Esophagus squamous epithelium (tissue), 4 donors: Measurements from ENCODE around the gene SCD5.

Experiments
- POLR2A ChIP-seq, 4 donors: fragments of 450-650 bp; IDR thresholded peaks; one replicate each; pipeline ENCODE4 v1.6.1; 2017; ENCODE audit warnings: antibody characterized with exemption in 4 of 4, mild to moderate bottlenecking in 4 of 4, moderate library complexity in 3 of 4
- TF ChIP-seq, protein P1 (sequence below), 6 experiments: fragments of 450-650 bp in 4 of 6; fragments of 200-600 bp in 2 of 6; sonication (generic) in 2 of 6; IDR thresholded peaks; one replicate each; pipeline ENCODE4 v1.5.1; 2016 to 2019; ENCODE audit warnings: antibody characterized with exemption in 6 of 6, mild to moderate bottlenecking in 4 of 6, moderate library complexity in 4 of 6

DNA sequence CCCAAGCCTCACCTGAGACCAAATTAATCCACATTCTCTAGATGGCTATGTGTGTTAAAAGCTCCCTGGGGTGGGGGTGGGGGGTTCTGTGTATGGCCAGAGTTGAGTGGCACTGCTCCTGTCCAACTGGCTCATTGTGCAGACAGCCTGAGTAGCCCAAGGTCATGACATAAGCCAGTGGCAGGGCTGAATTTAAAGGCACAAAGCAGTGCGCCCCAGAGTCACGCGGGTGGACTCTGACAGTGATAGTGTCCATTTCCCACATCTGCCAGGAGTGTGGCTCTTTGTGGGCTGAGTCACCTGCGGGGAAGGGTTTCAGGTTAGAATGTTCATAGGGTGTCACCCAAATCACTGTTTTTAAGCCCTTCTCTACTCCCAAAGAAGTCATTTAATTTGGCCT lies 45.4 kb downstream of the SCD5 start:
- TF ChIP-seq, protein P1, sequence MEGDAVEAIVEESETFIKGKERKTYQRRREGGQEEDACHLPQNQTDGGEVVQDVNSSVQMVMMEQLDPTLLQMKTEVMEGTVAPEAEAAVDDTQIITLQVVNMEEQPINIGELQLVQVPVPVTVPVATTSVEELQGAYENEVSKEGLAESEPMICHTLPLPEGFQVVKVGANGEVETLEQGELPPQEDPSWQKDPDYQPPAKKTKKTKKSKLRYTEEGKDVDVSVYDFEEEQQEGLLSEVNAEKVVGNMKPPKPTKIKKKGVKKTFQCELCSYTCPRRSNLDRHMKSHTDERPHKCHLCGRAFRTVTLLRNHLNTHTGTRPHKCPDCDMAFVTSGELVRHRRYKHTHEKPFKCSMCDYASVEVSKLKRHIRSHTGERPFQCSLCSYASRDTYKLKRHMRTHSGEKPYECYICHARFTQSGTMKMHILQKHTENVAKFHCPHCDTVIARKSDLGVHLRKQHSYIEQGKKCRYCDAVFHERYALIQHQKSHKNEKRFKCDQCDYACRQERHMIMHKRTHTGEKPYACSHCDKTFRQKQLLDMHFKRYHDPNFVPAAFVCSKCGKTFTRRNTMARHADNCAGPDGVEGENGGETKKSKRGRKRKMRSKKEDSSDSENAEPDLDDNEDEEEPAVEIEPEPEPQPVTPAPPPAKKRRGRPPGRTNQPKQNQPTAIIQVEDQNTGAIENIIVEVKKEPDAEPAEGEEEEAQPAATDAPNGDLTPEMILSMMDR (IDR thresholded peaks at IDR 0.05), result no peak
- TF ChIP-seq POLR2A (IDR thresholded peaks at IDR 0.05), result no peak
